Stimulated activated naive B cell treated with anti-CD40 and anti-IgM and Interleukin-4, amounts not matched to agents 10 μg/mL and 1 μg/mL and 100 μg/mL, for 72 hours (primary cell): ENCODE measurements around the gene SCO2.

Experiments used
- ATAC-seq, 2 donors: fragments of 150-1000 bp; cut with Tn5 transposase; replicated peaks; 2 replicates each; pipeline ENCODE4 v1.10.0; 2021; ENCODE audit warnings: moderate library complexity in 1 of 2
- DNase-seq: peaks from one replicate; pipeline ENCODE4 v3.0.0; 2021
- H3K27ac Mint-ChIP-seq: one replicate; pipeline ENCODE4 v1.8.0; 2022; ENCODE audit warnings: mild to moderate bottlenecking, mixed read lengths
- H3K27me3 Mint-ChIP-seq, 2 donors: one replicate each; pipeline ENCODE4 v1.8.0; 2022; ENCODE audit warnings: mixed read lengths in 2 of 2
- H3K36me3 Mint-ChIP-seq, 2 donors: one replicate each; pipeline ENCODE4 v1.8.0; 2022; ENCODE audit warnings: mixed read lengths in 2 of 2, mild to moderate bottlenecking in 1 of 2
- H3K4me1 Mint-ChIP-seq, 2 donors: one replicate each; pipeline ENCODE4 v1.8.0; 2022; ENCODE audit warnings: mixed read lengths in 2 of 2, mild to moderate bottlenecking in 1 of 2
- H3K4me3 Mint-ChIP-seq, 2 donors: one replicate each; pipeline ENCODE4 v1.8.0; 2022; ENCODE audit warnings: mild to moderate bottlenecking in 2 of 2, mixed read lengths in 2 of 2, moderate library complexity in 1 of 2
- H3K9me3 Mint-ChIP-seq, 2 donors: one replicate each; pipeline ENCODE4 v1.8.0; 2022; ENCODE audit warnings: mixed read lengths in 2 of 2, mild to moderate bottlenecking in 1 of 2

The SCO2 gene

GRCh38 chr22:50498322-50498890, 27.0 kb downstream of the SCO2 start:
- Mint-ChIP-seq H3K36me3 (peaks cover 4 to 6% of the 10 kb centered on the region in 2 donors), H3K27me3 (peaks cover 0 to 5% of the 10 kb centered on the region in 2 donors), H3K4me3 (no peak overlapping the region), H3K9me3 (no peaks in the 10 kb centered on the region), H3K4me1 (peaks cover 5 to 10% of the 10 kb centered on the region in 2 donors), H3K27ac (no peak overlapping the region)
- ATAC-seq (peak; percentile 92 to 93), DNase-seq (peak; percentile 48)

GRCh38 chr22:50497093-50497492, 28.3 kb downstream of the SCO2 start:
- Mint-ChIP-seq H3K9me3 (no peaks in the 10 kb centered on the region), H3K27me3 (peaks cover 0 to 5% of the 10 kb centered on the region in 2 donors), H3K27ac (no peak overlapping the region)

GRCh38 chr22:50490531-50491308, 34.7 kb downstream of the SCO2 start:
- DNase-seq: no peak

More at GRCh38 chr22:50497093-50497492, 28.3 kb downstream of the SCO2 start:
- ATAC-seq: no peak
- Mint-ChIP-seq H3K36me3 (peaks cover 0 to 4% of the 10 kb centered on the region in 2 donors), H3K4me3 (no peak overlapping the region), H3K4me1 (peaks cover 5 to 10% of the 10 kb centered on the region in 2 donors)
- no peak for DNase-seq

GRCh38 chr22:50489363-50490243, 35.8 kb downstream of the SCO2 start:
- Mint-ChIP-seq H3K36me3 (no peaks in the 10 kb centered on the region), H3K27me3 (no peaks in the 10 kb centered on the region)
- no peak for ATAC-seq

More at GRCh38 chr22:50490531-50491308, 34.7 kb downstream of the SCO2 start:
- H3K4me3 Mint-ChIP-seq: peak overlapping the region; percentile 7 to 58
- no peak overlapping the region for H3K27ac Mint-ChIP-seq
- H3K9me3 Mint-ChIP-seq: no peaks in the 10 kb centered on the region
- no peaks in the 10 kb centered on the region for H3K36me3 Mint-ChIP-seq
- ATAC-seq: peak; percentile 67 to 73
- peaks cover 7 to 9% of the 10 kb centered on the region in 2 donors for H3K4me1 Mint-ChIP-seq
- H3K27me3 Mint-ChIP-seq: no peaks in the 10 kb centered on the region

GRCh38 chr22:50488886-50489285, 36.5 kb downstream of the SCO2 start:
- Mint-ChIP-seq H3K27ac (no peak overlapping the region), H3K27me3 (no peaks in the 10 kb centered on the region), H3K9me3 (no peaks in the 10 kb centered on the region), H3K4me3 (no peak overlapping the region), H3K4me1 (peaks cover 9 to 12% of the 10 kb centered on the region in 2 donors), H3K36me3 (no peaks in the 10 kb centered on the region)
- DNase-seq (no peak), ATAC-seq (no peak)

More at GRCh38 chr22:50489363-50490243, 35.8 kb downstream of the SCO2 start:
- peaks cover 9% of the 10 kb centered on the region in 2 donors for H3K4me1 Mint-ChIP-seq
- no peak for DNase-seq
- no peak overlapping the region for H3K4me3 Mint-ChIP-seq
- H3K9me3 Mint-ChIP-seq: no peaks in the 10 kb centered on the region
- no peak overlapping the region for H3K27ac Mint-ChIP-seq

GRCh38 chr22:50488006-50488677, 37.3 kb downstream of the SCO2 start:
- no peaks in the 10 kb centered on the region for H3K36me3 Mint-ChIP-seq
- no peaks in the 10 kb centered on the region for H3K27me3 Mint-ChIP-seq
- ATAC-seq: no peak
- no peak overlapping the region for H3K4me3 Mint-ChIP-seq
- no peak for DNase-seq
- peaks cover 9 to 12% of the 10 kb centered on the region in 2 donors for H3K4me1 Mint-ChIP-seq
- no peak overlapping the region for H3K27ac Mint-ChIP-seq
- H3K9me3 Mint-ChIP-seq: no peaks in the 10 kb centered on the region

- H3K4me3 Mint-ChIP-seq: no peak overlapping the region
- no peaks in the 10 kb centered on the region for H3K36me3 Mint-ChIP-seq
- ATAC-seq (no peak), DNase-seq (no peak)
- no peaks in the 10 kb centered on the region for H3K27me3 Mint-ChIP-seq
- H3K9me3 Mint-ChIP-seq: no peaks in the 10 kb centered on the region
- H3K4me1 Mint-ChIP-seq: peaks cover 9 to 12% of the 10 kb centered on the region in 2 donors
- no peak overlapping the region for H3K27ac Mint-ChIP-seq
Measured at GRCh38 chr22:50487290-50488005, 38.0 kb downstream of the SCO2 start.

GRCh38 chr22:50486561-50487289, 38.7 kb downstream of the SCO2 start, which contains the start of gene MIOX:
MIOX (plus strand) TSS chr22:50486859; CDS start chr22:50486898, 39 bp downstream.
- Mint-ChIP-seq H3K36me3 (no peaks in the 10 kb centered on the region), H3K27ac (no peak within 1 kb of the TSS), H3K4me3 (no peak within 1 kb of the TSS), H3K9me3 (no peaks in the 10 kb centered on the region), H3K27me3 (no peaks in the 10 kb centered on the region), H3K4me1 (peaks cover 14 to 15% of the 10 kb centered on the region in 2 donors)
- ATAC-seq (no peak), DNase-seq (no peak)

GRCh38 chr22:50485221-50486131, 39.9 kb downstream of the SCO2 start:
- peaks cover 7% of the 10 kb centered on the region in 2 donors for H3K4me1 Mint-ChIP-seq
- H3K36me3 Mint-ChIP-seq: no peaks in the 10 kb centered on the region
- peaks cover under 1 to 4% of the 10 kb centered on the region in 2 donors for H3K27me3 Mint-ChIP-seq
- no peak overlapping the region for H3K4me3 Mint-ChIP-seq
- ATAC-seq (no peak), DNase-seq (no peak)
- H3K27ac Mint-ChIP-seq: no peak overlapping the region
- no peaks in the 10 kb centered on the region for H3K9me3 Mint-ChIP-seq

GRCh38 chr22:50483977-50484853, 41.2 kb downstream of the SCO2 start:
- no peak overlapping the region for H3K27ac Mint-ChIP-seq
- H3K27me3 Mint-ChIP-seq: peaks cover 5 to 15% of the 10 kb centered on the region in 2 donors
- peaks cover 5 to 11% of the 10 kb centered on the region in 2 donors for H3K4me1 Mint-ChIP-seq
- H3K9me3 Mint-ChIP-seq: no peaks in the 10 kb centered on the region
- DNase-seq: no peak
- no peak for ATAC-seq
- H3K4me3 Mint-ChIP-seq: no peak overlapping the region
- H3K36me3 Mint-ChIP-seq: no peaks in the 10 kb centered on the region

GRCh38 chr22:50483556-50483955, 41.8 kb downstream of the SCO2 start:
- no peak overlapping the region for H3K27ac Mint-ChIP-seq
- no peaks in the 10 kb centered on the region for H3K9me3 Mint-ChIP-seq
- H3K36me3 Mint-ChIP-seq: no peaks in the 10 kb centered on the region
- no peak overlapping the region for H3K4me3 Mint-ChIP-seq
- peaks cover 5 to 11% of the 10 kb centered on the region in 2 donors for H3K4me1 Mint-ChIP-seq
- no peak for ATAC-seq
- no peak for DNase-seq
- peaks cover 8 to 15% of the 10 kb centered on the region in 2 donors for H3K27me3 Mint-ChIP-seq
